ENCODE measurements around the gene OTUB1. TPM values are rescaled to one million over a fixed set of nuclear protein-coding genes. Genes with fewer than 3 reads are reported as not detected.
A peak's percentile ranks its signal among the peaks of the same experiment; 100 is the strongest.

Gene OTUB1
- total RNA-seq, 1 donor from 2014 or later: 51.1 TPM

DNA sequence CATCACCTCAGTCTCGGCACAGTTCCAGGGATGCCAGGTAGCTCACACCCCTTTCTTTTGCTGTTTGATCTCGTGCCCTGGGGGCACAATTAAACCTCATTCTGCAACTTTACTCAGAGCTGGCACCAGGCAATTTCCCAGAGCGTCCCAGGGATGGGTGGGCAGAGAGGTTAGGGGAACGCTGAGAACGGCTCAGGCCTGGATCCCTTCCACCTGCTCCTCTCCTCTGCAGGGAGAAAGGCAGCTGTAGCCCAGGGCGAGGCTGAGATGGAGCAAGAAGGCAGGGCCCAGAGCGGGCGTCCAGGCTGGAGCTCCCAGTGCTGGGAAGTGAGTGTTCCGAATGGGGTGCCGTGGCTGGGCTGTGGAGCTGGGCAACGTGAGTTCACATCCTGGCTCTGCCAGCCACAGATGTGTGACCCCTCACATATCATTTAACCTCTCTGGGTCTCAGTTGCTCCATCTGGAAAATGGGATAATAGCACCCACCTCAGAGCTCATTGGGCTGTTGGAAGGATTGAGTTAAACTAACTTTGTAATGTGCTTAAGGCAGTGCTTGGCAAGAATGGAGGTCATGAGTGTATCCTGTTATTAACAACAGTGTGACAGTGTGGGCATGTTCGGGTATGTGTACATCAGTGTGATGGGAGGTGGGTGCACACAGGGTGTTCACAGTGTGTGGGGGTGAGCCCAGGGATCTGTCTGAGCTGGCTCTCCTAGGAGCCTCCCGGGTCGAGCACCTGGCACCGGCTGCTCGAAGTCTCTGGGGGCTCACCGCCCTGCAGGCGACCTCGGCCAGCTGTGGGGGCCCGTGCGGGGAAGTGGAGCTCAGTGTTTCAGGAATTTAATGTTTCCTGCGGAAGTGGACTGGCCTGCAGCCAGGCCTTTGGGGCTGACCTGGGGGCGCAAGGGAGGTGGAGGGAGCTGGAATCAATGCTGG is 15.5 kb downstream of the OTUB1 start:
- FAIRE-seq (peak; percentile 77), DNase-seq (ENCODE audit: low read depth) (no peak)
- Histone ChIP-seq H3K4me3 (ENCODE audit: low read depth, low read length) (no peak overlapping the region), H3K36me3 (ENCODE audit: control insufficient read depth, insufficient read depth, low read length) (peaks cover 12% of the 10 kb centered on the region), H3K27me3 (ENCODE audit: control insufficient read depth, insufficient read depth, low read length) (peaks cover 6% of the 10 kb centered on the region)
- TF ChIP-seq, protein P1, sequence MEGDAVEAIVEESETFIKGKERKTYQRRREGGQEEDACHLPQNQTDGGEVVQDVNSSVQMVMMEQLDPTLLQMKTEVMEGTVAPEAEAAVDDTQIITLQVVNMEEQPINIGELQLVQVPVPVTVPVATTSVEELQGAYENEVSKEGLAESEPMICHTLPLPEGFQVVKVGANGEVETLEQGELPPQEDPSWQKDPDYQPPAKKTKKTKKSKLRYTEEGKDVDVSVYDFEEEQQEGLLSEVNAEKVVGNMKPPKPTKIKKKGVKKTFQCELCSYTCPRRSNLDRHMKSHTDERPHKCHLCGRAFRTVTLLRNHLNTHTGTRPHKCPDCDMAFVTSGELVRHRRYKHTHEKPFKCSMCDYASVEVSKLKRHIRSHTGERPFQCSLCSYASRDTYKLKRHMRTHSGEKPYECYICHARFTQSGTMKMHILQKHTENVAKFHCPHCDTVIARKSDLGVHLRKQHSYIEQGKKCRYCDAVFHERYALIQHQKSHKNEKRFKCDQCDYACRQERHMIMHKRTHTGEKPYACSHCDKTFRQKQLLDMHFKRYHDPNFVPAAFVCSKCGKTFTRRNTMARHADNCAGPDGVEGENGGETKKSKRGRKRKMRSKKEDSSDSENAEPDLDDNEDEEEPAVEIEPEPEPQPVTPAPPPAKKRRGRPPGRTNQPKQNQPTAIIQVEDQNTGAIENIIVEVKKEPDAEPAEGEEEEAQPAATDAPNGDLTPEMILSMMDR (IDR thresholded peaks at IDR 0.05; ENCODE audit: insufficient read depth, low read length, severe bottlenecking): no peak

DNA sequence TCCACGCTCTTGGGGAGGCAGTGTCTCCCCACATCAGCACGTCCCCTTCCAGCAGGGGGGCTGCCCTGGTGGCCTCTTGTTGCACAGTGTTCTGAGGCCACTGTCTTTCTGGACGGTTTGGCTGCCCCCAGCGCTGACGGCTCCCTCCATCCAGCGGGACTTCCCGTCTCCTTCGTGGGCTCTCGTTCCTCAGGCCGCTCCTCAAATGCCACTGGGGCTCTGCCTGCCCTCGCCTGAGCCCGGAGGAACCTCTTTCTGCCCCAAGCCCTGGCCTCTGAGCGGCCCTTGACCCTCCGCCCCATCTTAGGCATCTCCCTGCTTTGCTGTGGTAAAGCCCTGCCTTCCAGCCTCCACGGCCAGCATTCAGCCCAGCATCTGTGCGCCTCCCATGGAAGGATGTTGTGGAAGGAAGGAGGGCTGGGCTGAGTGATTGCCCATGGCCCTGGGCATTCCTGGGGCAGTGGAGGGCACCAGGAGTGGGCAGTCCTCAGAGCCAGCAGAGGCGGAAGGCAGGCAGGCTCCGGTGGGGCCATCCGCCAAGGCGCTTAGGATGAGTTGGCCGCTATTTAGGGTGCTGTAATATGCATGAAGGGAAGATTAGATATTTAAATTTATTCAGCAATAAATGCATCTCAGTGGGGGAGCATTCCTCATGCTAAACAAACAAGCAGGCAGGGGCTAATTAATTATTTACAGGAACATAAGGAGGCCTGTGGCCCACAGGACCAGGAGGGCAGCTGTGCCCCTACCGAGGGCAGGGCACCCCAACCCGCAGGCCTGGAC is 17.8 kb downstream of the OTUB1 start:
- TF ChIP-seq, protein P1 (IDR thresholded peaks at IDR 0.05; ENCODE audit: insufficient read depth, low read length, severe bottlenecking): no peak
- no peaks in the 10 kb centered on the region for H3K36me3 ChIP-seq (ENCODE audit: control insufficient read depth, insufficient read depth, low read length)
- peaks cover 6% of the 10 kb centered on the region for H3K27me3 ChIP-seq (ENCODE audit: control insufficient read depth, insufficient read depth, low read length)
- FAIRE-seq (no peak), DNase-seq (ENCODE audit: low read depth) (no peak)
- no peak overlapping the region for H3K4me3 ChIP-seq (ENCODE audit: low read depth, low read length)

DNA sequence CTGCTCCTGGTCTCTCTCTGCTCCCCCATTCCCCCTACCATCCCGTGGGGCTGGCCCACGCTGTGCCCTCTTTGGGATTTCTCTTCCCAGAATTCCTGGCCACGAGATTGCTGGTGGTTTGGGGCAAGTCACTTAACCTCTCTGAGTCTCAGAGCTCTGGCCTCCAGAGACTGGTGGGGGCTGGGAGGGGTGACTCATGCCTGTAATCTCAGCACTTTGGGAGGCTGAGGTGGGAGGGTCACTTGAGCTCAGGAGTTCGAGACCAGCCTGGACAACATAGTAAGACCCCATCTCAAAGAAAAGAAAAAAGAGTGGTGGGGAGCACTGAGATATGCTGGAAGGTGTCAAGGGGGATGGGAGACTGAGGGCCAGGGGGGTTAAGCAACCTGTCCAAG is 18.3 kb downstream of the OTUB1 start:
- DNase-seq (ENCODE audit: low read depth) (no peak), FAIRE-seq (no peak)
- H3K36me3 ChIP-seq (ENCODE audit: control insufficient read depth, insufficient read depth, low read length): no peaks in the 10 kb centered on the region
- H3K4me3 ChIP-seq (ENCODE audit: low read depth, low read length): no peak overlapping the region
- peaks cover 8% of the 10 kb centered on the region for H3K27me3 ChIP-seq (ENCODE audit: control insufficient read depth, insufficient read depth, low read length)
- TF ChIP-seq, protein P1 (IDR thresholded peaks at IDR 0.05; ENCODE audit: insufficient read depth, low read length, severe bottlenecking): no peak

DNA sequence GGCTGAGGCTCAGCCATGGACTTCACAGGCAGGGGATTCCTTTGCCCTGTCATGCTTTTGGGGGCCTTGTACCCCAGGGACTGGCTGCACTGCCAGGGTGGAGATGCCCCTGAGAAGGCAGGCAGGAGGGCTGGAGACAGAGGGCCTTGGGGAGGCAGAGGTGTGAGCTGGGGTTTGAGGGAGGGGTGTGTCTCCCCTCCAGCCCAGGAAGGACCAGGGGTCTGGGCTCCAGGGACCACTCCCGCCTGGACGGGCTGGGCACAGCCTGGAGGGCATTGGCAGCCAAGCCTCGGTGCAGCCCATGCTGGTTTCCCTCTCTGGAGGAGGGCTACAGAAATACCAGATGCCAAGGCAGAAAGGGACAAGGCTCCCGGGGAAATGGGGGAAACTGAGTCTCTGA is 19.5 kb downstream of the OTUB1 start:
- DNase-seq (ENCODE audit: low read depth): no peak
- no peak for FAIRE-seq
- TF ChIP-seq, protein P1 (IDR thresholded peaks at IDR 0.05; ENCODE audit: insufficient read depth, low read length, severe bottlenecking): no peak
- peaks cover 8% of the 10 kb centered on the region for H3K27me3 ChIP-seq (ENCODE audit: control insufficient read depth, insufficient read depth, low read length)
- no peak overlapping the region for H3K4me3 ChIP-seq (ENCODE audit: low read depth, low read length)
- no peaks in the 10 kb centered on the region for H3K36me3 ChIP-seq (ENCODE audit: control insufficient read depth, insufficient read depth, low read length)

DNA sequence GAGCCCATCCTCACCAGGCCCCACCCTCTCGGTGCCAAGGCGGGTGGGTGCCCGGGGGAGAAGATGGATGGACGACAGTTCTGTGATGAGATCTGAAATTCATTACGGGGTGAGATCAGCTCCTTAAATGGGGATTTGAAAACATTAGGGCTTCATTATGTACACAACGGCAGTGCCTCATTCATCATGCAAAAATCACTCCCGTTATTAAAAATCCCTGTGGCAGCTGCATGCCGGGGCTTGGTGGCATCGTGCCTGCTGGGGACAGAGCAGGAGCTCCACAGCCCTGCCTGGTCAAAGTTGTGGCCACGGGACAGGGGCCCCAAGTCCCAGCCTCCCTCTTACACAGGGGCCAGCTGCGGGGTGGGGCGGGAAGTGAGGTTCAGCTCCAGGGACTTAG is 20.2 kb downstream of the OTUB1 start:
- Histone ChIP-seq H3K27me3 (ENCODE audit: control insufficient read depth, insufficient read depth, low read length) (peaks cover 8% of the 10 kb centered on the region), H3K36me3 (ENCODE audit: control insufficient read depth, insufficient read depth, low read length) (no peaks in the 10 kb centered on the region), H3K4me3 (ENCODE audit: low read depth, low read length) (no peak overlapping the region)
- no peak for DNase-seq (ENCODE audit: low read depth)
- TF ChIP-seq, protein P1 (IDR thresholded peaks at IDR 0.05; ENCODE audit: insufficient read depth, low read length, severe bottlenecking): no peak
- FAIRE-seq: no peak
